Islet of Langerhans (tissue), 1 donor: ENCODE data around the gene ZNF48.
A peak's percentile ranks its signal among the peaks of the same experiment; 100 is the strongest.

Experiments used
- FAIRE-seq: peaks from one replicate; lab custom pipeline; 2011; peaks lifted over from hg19 to GRCh38; lab: Jason Lieb, UNC

The ZNF48 gene

GRCh38 chr16:30395155-30395991, at the start of gene ZNF48:
TSS of gene ZNF48 (plus strand) at chr16:30395420. CDS start at chr16:30395795, 375 bp downstream.
- FAIRE-seq = no peak

DNA sequence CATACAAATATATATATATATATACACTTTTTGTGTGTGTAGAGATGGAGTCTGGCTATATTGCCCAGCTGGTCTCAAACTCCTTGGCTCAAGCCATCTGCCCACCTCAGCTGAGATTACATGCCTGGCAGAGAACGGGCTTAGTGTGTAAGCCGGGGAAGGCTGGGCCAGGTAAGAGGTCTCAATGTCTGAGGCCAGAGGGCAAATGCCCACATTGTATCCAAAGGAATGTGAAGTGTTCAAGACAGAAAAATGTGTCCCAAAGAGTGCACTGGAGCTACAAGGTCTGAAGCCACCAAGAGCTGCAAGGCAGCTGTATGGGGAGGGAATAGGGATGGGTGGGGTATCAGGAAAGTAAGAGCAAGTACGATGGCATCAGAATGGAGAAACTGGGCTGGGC, 48.9 kb upstream of the ZNF48 start:
- no peak for FAIRE-seq

- no peak for FAIRE-seq
These were observed 47.1 kb upstream of the ZNF48 start for GRCh38 chr16:30348113-30348512.

DNA sequence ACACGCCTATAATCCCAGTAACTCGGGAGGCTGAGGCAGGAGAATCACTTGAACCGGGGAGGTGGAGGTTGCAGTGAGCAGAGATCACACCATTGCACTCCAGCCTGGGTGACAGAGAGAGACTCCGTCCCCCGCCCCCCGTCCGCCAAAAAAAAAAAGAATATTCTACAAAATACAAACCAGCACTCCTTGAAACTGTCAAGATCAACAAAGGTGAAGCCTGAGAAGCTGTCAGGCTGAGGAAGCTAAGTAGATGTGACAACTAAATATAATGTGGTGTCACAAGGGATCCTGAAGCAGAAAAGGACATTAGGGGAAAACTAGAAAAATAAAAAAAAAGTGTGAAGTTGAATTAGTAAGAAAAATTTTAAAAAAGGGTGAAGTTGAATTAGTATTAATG, 46.3 kb upstream of the ZNF48 start:
- FAIRE-seq = no peak

GRCh38 chr16:30349675-30350074, 45.5 kb upstream of the ZNF48 start:
- no peak for FAIRE-seq

DNA sequence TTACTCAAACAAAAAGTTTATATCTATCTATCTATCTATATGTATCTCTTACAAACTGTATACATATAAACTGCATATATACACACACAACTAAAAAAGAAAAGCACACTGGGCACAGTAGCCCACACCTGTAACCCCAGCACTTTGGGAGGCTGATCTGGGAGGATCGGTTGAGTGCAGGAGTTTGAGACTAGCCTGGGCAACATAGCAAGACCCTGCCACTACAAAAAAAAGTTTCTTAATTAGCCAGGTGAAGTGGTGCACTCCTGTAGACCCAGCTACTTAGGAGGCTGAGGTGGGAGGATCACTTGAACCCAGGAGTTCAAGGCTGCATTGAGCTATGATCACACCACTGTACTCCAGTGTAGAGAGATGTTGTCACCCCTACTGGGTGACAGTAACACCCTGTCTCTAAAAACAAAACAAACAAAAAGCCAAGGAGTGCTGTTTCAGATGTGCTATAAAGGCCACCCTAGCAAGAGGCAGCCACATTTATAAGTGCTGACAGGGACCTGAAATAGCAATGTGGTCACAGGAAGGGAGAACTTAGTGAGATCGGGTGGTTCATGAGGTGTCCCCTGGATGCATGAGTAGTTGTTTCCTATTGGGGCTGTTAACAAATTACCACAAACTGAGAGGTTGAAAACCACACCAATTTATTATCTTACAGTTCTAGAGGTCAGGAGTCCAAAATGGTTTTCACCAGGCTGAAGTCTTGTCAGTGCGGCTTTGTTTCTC, 44.9 kb upstream of the ZNF48 start:
- no peak for FAIRE-seq

DNA sequence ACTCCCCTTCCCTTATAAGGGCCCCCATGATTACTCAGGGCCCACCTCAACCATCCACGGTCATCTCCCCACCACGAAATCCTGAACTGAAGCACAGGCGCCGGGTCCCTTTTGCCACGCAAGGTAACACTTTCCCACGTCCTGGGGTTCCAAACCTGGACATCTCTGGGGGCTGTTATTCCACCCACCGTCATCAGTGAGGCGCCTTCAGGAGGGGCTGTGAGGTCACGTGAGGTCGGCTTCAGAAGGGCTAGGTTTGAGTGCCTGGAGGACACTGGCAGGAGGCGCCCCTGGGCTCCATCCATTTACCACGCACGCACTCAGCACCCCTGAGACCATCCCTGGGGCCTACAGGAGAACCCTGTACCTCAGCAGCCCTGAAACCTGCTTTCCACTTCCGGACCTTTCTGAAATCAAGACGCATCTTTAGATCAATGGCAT, 44.2 kb upstream of the ZNF48 start:
- no peak for FAIRE-seq

- no peak for FAIRE-seq
These were observed 43.4 kb upstream of the ZNF48 start for GRCh38 chr16:30351586-30352419.

DNA sequence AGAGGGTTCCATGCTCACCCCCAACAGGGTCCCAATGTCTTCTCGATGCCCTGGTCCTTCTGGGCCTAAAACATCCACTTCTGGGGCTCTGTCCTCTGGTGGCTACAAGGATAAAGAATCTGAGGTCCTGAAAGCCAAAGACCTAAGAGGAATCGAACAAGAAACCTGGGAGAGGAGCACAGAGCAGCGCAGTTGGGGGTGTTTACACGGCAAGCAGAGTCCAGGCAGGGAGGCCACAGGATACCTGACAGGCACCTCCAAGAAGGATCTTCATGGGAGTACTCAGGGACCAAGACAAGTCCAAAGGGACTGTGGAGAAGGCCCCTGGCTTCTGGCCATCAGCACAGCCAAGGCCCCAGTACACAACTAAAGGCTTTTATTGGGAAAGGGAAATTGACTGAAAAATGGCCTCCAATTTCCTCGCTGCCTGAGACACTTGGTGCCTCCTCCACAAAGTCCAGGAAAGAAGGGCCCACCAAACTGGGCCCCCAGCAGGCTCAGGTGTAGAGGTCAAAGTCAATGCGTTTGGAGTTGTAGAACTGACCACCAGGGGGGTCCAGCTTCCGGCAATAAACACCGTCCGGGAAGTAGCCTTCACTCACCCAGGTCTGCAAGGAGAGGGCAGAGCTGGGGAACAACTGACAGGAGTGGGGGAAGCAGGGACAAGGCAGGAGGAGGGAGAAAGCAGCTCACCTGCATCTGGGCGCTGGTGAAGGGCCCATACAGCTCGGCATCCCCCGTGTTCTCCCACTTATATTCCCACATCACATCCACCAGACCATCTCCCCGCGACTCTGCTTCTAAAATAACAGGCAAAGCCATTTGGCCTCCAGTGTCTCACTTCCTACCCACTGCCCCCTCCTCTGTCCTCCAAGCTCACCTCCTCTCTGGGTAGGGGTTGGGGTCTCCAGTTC, 42.5 kb upstream of the ZNF48 start:
- no peak for FAIRE-seq

DNA sequence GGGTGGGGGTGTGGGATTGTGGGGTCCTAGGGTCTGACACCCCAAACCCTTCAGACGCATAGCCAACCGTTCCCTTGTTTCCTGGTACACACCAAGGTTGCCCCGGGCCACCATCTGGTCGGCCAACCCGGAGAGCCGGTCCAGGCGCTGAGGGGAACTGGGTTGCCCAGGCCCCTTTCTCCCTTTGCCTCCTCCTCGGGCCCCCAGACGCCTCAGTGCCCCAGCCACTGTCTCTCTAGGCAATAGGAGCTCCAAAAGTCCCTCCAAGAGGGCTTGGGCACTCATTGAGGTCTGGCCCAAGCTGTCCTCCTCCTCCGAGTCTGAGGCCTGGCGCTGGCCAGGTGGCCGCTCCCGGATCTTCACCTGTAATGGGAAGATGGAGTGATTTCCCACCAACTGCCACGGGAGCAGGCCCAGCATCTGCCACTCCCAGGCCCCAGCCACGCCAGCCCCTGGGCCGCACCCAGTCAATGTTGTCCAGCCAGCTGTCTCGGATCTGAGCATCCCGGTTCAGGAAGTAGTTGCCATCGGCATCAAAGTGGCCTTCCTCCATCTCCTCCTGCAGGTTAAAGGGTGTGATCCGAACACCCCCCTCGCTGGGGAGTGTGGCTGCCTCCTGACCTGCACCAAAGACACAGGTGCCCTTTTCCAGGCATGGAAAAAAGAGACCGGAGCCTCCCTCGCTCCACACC, 41.6 kb upstream of the ZNF48 start:
- no peak for FAIRE-seq

DNA sequence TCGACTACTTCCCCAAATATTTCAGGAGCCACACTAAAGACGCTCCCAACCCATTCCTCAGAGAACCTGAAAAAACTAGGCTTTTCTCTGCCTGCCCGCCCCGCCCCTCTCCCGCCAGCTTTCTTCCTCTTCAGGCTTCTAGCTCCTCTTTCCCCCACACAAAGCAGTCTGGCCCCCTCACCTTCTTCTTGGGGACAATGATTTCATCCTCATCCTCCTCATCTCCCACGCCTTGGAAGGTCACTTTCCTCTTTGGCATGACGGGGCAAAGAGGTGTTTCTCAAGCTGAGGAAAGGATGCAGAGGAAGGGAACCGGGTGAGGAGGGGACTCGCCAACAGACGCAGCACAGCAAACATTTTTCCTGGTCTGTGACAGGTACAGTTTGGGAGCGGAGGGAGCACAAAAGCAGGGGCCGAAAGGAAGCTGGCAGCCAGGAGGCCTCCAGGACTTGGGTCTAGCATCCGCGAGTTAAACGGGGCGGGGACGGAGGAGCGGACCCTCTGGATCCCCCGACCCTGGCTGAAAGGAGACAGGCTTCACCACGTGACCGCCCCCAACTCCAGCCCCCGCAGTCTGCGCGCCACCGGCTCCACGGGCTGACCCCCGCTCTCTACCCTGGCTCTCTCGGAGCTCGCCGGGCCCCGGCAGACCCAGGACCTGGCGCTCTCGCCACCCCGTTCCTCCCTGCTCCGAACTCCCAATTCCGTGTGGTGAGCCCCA, 40.6 kb upstream of the ZNF48 start:
- no peak for FAIRE-seq

GRCh38 chr16:30355144-30355953, 39.9 kb upstream of the ZNF48 start, which contains the start of gene CD2BP2:
TSS of gene CD2BP2 (minus strand) at chr16:30355308. CDS start at chr16:30354681, 627 bp downstream.
- peak; percentile 96 for FAIRE-seq

DNA sequence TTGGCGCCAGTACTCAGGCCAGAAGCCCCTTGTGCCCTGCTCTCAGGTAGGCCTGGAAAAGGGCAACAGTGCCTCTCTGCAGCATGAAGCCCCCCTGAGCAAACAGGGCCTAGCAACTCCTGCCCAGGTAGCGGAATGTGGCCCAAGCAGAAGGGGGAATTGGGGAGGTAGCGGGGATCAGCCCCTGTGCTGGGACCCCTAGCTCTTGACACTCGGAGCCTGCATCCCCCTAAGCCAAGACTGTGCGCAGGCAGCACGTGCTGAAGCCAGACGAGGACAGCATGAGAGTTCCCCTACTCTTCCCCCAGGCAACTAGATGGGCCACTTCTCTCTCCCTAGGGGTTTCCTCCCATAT, 39.3 kb upstream of the ZNF48 start:
- no peak for FAIRE-seq

DNA sequence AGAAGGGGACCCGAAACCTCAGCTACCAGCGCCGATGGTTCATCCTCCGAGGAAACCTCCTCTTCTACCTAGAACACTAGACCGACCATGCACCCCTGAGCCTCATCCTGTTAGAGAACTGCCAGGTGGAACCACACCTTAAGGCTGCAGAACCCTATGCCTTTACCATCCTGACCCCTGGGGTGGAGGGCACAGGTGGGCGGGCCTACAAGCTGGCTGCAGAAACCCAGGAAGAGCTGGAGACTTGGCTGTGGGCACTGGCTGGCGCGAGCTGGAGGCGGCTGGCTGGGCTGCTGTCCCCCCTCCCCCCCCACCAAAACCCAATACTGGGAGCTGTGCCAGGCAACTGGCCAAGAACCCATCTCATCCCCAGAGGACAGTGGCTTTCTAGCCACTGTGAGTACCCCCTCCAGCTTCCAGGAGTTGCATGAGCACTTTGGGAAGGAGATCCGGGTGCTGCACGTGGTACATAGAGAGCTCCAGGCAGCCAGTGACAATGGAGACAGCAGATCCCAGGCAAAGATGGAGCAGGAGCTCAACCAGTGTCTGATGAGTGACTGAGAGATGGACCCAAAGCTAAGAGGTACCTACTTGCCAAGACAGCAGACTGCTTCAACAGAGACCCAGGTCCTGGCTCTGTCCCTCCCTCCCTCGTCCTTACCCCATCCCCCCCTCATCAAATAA, 38.7 kb upstream of the ZNF48 start:
- FAIRE-seq = no peak

GRCh38 chr16:30357085-30357714, 38.0 kb upstream of the ZNF48 start:
- FAIRE-seq = no peak

DNA sequence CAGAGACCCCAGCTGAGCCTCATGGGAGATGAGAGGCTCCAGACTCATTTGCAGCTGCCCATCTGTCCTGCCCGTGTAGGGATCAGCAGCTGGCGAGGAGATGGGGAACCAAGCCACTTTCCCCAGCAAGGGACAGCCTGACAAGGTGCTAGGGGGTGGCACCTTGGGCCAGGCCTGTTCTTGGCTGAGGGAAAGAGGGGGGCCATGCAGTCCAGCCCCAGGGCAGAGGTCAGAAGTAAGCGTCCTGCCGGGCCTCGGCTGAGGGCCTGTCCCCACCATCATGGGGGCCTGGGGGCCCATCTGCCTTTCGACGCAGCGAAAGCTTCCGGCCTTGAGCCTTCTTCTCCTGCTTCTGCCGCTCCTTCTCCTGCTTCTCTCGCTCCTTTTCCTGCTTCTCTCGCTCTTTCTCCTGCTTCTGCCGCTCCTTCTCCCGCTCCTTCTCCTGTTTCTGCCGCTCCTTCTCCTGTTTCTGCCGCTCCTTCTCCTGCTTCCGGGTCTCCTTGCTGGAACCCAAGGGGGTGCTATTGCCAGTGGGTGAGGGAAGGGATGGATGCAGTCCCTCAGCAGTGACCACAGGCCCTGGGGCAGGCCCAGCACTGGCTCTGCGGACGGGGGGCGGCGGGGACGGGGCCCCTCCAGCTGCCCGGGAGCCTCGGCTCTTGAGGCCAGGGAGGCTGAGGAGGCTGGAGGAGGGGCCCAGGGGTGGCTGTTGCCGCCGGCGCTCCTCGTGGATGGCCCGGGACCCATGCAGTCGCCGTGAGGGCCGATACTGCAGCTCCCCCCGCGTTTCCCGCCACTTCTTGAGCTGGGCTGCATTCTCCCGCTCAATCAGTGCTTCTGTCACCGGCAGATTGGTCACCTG, 37.3 kb upstream of the ZNF48 start:
- FAIRE-seq = no peak

DNA sequence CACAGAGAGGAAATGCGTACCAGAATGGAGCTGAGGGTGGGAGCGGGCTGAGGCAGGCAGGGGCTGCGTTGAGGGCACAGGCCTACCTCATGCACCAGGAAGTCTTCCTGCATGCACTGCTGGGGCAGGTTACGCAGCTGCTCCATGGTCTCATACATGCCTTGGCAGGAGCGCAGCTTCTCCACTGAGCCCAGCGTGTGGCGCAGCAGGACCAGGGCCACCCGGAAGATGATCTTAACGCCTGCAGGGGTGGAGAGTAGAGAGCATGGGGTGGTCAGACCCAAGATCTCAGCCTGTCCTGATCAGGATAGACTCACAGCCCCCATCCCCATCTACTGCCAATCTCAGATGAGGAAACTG, 36.7 kb upstream of the ZNF48 start:
- FAIRE-seq = no peak
